NB4 (cell line): ENCODE data around the gene INO80B.

Source experiments
- DNase-seq: peaks from one replicate; pipeline ENCODE4 v3.0.0; 2010; ENCODE audit warnings: low read depth
- H3K4me3 ChIP-seq: one replicate; pipeline ENCODE4 v1.5.1; 2011; ENCODE audit warnings: mild to moderate bottlenecking, low read depth, low read length, moderate library complexity
- CTCF ChIP-seq: IDR thresholded peaks from one replicate; pipeline ENCODE4 v1.5.1; 2012; ENCODE audit warnings: low read depth, low read length
- MYC ChIP-seq: IDR thresholded peaks from 2 replicates; pipeline ENCODE4 v1.6.1; 2011; ENCODE audit warnings: low read depth, low read length
- POLR2A ChIP-seq: IDR thresholded peaks from 2 replicates; pipeline ENCODE4 v1.6.1; 2011; ENCODE audit warnings: mild to moderate bottlenecking; ENCODE audit not compliant: insufficient read length; ENCODE audit errors: extremely low read depth
- TF ChIP-seq, protein P1 (sequence below): IDR thresholded peaks from 2 replicates; pipeline ENCODE4 v1.6.1; 2011; ENCODE audit warnings: low read depth, low read length

The INO80B gene

GRCh38 chr2:74472086-74472944, 17.4 kb downstream of the INO80B start, which contains the start of gene MRPL53:
MRPL53 (minus strand) TSS chr2:74472680; CDS start chr2:74472660, 20 bp downstream.
- peak; percentile 99 for DNase-seq
- peak within 1 kb of the TSS; percentile 94 for H3K4me3 ChIP-seq
- TF ChIP-seq, protein P1, sequence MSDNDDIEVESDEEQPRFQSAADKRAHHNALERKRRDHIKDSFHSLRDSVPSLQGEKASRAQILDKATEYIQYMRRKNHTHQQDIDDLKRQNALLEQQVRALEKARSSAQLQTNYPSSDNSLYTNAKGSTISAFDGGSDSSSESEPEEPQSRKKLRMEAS: peak; percentile 75
- peak; percentile 89 for TF ChIP-seq MYC
- TF ChIP-seq CTCF: no peak
- TF ChIP-seq POLR2A: peak; percentile 87

DNA sequence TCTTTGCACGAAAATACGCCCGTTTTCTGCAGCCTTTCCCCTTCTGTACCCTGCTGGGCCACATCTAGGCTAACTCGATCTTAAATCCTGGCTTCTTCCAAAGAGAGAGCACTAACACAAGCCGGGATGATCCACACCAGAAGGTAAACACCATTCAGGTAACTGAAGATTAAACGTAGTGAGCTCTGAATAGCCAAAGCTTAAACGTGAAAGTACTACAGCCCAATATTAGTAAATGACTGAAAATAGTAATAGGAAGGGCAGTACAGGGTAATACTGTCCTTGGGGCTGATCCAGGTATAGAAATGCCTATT, 18.0 kb downstream of the INO80B start:
- H3K4me3 ChIP-seq: peak overlapping the region; percentile 94
- TF ChIP-seq CTCF: no peak
- TF ChIP-seq, protein P1: no peak; the same call in 1 of the 2 replicates
- TF ChIP-seq POLR2A: no peak
- TF ChIP-seq MYC: no peak
- DNase-seq: no peak

- no peak for DNase-seq
- H3K4me3 ChIP-seq: no peak overlapping the region
- no peak for TF ChIP-seq CTCF
- TF ChIP-seq MYC: no peak
- TF ChIP-seq, protein P1: no peak
- TF ChIP-seq POLR2A: no peak
Observed at GRCh38 chr2:74474481-74474880, 19.6 kb downstream of the INO80B start.

GRCh38 chr2:74474899-74475298, 20.0 kb downstream of the INO80B start:
- H3K4me3 ChIP-seq: no peak overlapping the region
- peak; percentile 44 for DNase-seq
- no peak for TF ChIP-seq POLR2A
- peak; percentile 57 for TF ChIP-seq CTCF
- TF ChIP-seq, protein P1: no peak

GRCh38 chr2:74481431-74481830, 26.5 kb downstream of the INO80B start:
- DNase-seq: no peak
- TF ChIP-seq CTCF (no peak), MYC (no peak), POLR2A (no peak)
- TF ChIP-seq, protein P1: no peak
- H3K4me3 ChIP-seq: peak overlapping the region; percentile 84
